HCT116 (cell line): ENCODE measurements around the gene NRP1. TPM values are rescaled to one million over a fixed set of nuclear protein-coding genes. Genes with fewer than 3 reads are reported as not detected.

Experiments
- ATAC-seq: fragments of 200-7000 bp; cut with Tn5 transposase; 2 replicates; pipeline ENCODE4 v1.9.1; 2020; ENCODE audit warnings: mild to moderate bottlenecking, moderate library complexity
- BruUV-seq: library from RNA; stranded (reverse); fragments of 400-500 nt; replicated peaks from 2 replicates; lab custom pipeline; 2021; lab: Mats Ljungman, UMichigan
- CTCF ChIA-PET: fragments of 300-600 bp; sonication (Branson Sonifier 250); formaldehyde crosslinking; loops from one replicate; lab custom pipeline; 2021; ENCODE audit warnings: antibody characterized with exemption; lab: Charles Lee
- POLR2A ChIA-PET: fragments of 300-600, 350-600 bp; sonication (Branson Sonifier 250); formaldehyde crosslinking; loops from one replicate; lab custom pipeline; 2021; ENCODE audit warnings: antibody characterized with exemption; lab: Charles Lee
- RAD21 ChIA-PET, 2 experiments: fragments of 300-600 bp; sonication (Branson Sonifier 250); formaldehyde crosslinking; loops; one replicate each; lab custom pipeline; 2023; ENCODE audit warnings: low total read pairs in 2 of 2; ENCODE audit not compliant: uncharacterized antibody in 2 of 2, unreplicated experiment in 2 of 2, low non-redundant PET in 1 of 2; lab: Charles Lee
- DNase-seq: peaks from one replicate; pipeline ENCODE4 v3.0.0-alpha.2; 2010; ENCODE audit warnings: low read depth, low spot score
- H2AFZ ChIP-seq: fragments of 200-600 bp; shearing (Covaris generic), sonication (generic); 2 replicates; pipeline ENCODE4 v1.6.1; 2017; ENCODE audit warnings: low read depth, mixed run types, mixed read lengths, antibody characterized with exemption, low read length; ENCODE audit not compliant: poor library complexity, severe bottlenecking
- H3K27ac ChIP-seq: 2 replicates; pipeline ENCODE4 v1.5.1; 2012; ENCODE audit warnings: low read depth, low read length
- H3K27me3 ChIP-seq: fragments of 200-600 bp; sonication (generic); 2 replicates; pipeline ENCODE4 v1.6.1; 2016; ENCODE audit warnings: mixed run types, low read length, mixed read lengths; ENCODE audit not compliant: insufficient read depth
- H3K36me3 ChIP-seq, 2 experiments: fragments of 200-500 bp in 1 of 2; fragments of 200-600 bp in 1 of 2; sonication (Bioruptor generic) in 1 of 2; sonication (generic) in 1 of 2; 2 replicates each; pipeline versions ENCODE4 v1.5.1 to v1.6.1; 2014 to 2016; ENCODE audit warnings: low read length in 2 of 2, inconsistent platforms in 1 of 2, mixed read lengths in 1 of 2, mixed run types in 1 of 2; ENCODE audit not compliant: insufficient read depth in 2 of 2, control insufficient read depth in 1 of 2
- H3K4me1 ChIP-seq, 2 experiments: fragments of 200-600 bp in 1 of 2; sonication (generic) in 1 of 2; 2 replicates each; pipeline versions ENCODE4 v1.5.1 to v1.6.1; 2012 to 2017; ENCODE audit warnings: low read length in 2 of 2, inconsistent platforms in 1 of 2, mild to moderate bottlenecking in 1 of 2, mixed read lengths in 1 of 2, mixed run types in 1 of 2, moderate library complexity in 1 of 2; ENCODE audit not compliant: insufficient read depth in 2 of 2, control insufficient read depth in 1 of 2
- H3K4me2 ChIP-seq: fragments of 200-600 bp; sonication (generic); 2 replicates; pipeline ENCODE4 v1.6.1; 2017; ENCODE audit warnings: mixed run types, low read length, mixed read lengths
- H3K4me3 ChIP-seq, 2 experiments: fragments of 200-600 bp in 1 of 2; sonication (generic) in 1 of 2; replicated peaks in 1 of 2; 2 replicates each; pipeline ENCODE4 v1.5.1; 2011 to 2016; ENCODE audit warnings: low read length in 2 of 2, control low read depth in 1 of 2, low read depth in 1 of 2, mild to moderate bottlenecking in 1 of 2, mixed read lengths in 1 of 2, mixed run types in 1 of 2
- H3K79me2 ChIP-seq: fragments of 200-600 bp; sonication (generic); 2 replicates; pipeline ENCODE4 v1.6.1; 2017; ENCODE audit warnings: mild to moderate bottlenecking, mixed run types, low read length, moderate library complexity, mixed read lengths; ENCODE audit not compliant: insufficient read depth
- H3K9ac ChIP-seq: fragments of 200-600 bp; sonication (generic); 2 replicates; pipeline ENCODE4 v1.6.1; 2016; ENCODE audit warnings: low read length, mixed read lengths
- H3K9me2 ChIP-seq: fragments of 200-600 bp; sonication (generic), shearing (Covaris generic); 2 replicates; pipeline ENCODE4 v1.6.1; 2017; ENCODE audit warnings: mixed run types, mild to moderate bottlenecking, moderate library complexity; ENCODE audit not compliant: insufficient read depth
- H3K9me3 ChIP-seq, 2 experiments: fragments of 200-500 bp in 1 of 2; fragments of 200-600 bp in 1 of 2; sonication (Bioruptor generic) in 1 of 2; sonication (generic) in 1 of 2; 2 replicates each; pipeline ENCODE4 v1.6.1; 2014 to 2017; ENCODE audit warnings: low read length in 2 of 2, mixed read lengths in 2 of 2, inconsistent platforms in 1 of 2, low read depth in 1 of 2, mild to moderate bottlenecking in 1 of 2, mixed run types in 1 of 2, moderate library complexity in 1 of 2; ENCODE audit not compliant: control insufficient read depth in 1 of 2, insufficient read depth in 1 of 2
- H4K20me1 ChIP-seq: fragments of 200-600 bp; sonication (generic), shearing (Covaris generic); 2 replicates; pipeline ENCODE4 v1.6.1; 2017; ENCODE audit warnings: mixed run types, mild to moderate bottlenecking, moderate library complexity; ENCODE audit not compliant: insufficient read depth
- CEBPB ChIP-seq: IDR thresholded peaks from 2 replicates; pipeline ENCODE4 v1.6.1; 2012; ENCODE audit warnings: low read depth
- ELF1 ChIP-seq: IDR thresholded peaks from 2 replicates; pipeline ENCODE4 v1.6.1; 2012; ENCODE audit warnings: low read depth, borderline replicate concordance
- EZH2 ChIP-seq: fragments of 200-600 bp; sonication (generic); IDR thresholded peaks from 2 replicates; pipeline ENCODE4 v1.6.1; 2017; ENCODE audit warnings: antibody characterized with exemption, mixed run types
- POLR2A ChIP-seq: IDR thresholded peaks from 2 replicates; pipeline ENCODE4 v1.7.0; 2011; ENCODE audit warnings: borderline replicate concordance; ENCODE audit not compliant: insufficient read depth, insufficient read length; ENCODE audit errors: extremely low read depth
- RAD21 ChIP-seq: IDR thresholded peaks from 2 replicates; pipeline ENCODE4 v1.6.1; 2012; ENCODE audit warnings: low read depth, mild to moderate bottlenecking
- SP1 ChIP-seq: IDR thresholded peaks from 2 replicates; pipeline ENCODE4 v1.6.1; 2012; ENCODE audit warnings: low read depth
- YY1 ChIP-seq: IDR thresholded peaks from 2 replicates; pipeline ENCODE4 v1.6.1; 2011; ENCODE audit warnings: low read length, low read depth, moderate library complexity, mild to moderate bottlenecking; ENCODE audit not compliant: insufficient replicate concordance; ENCODE audit errors: extremely low read depth
- ZNF274 ChIP-seq: fragments of 200-500 bp; sonication (Bioruptor generic); IDR thresholded peaks from 2 replicates; pipeline ENCODE4 v1.6.1; 2014; ENCODE audit warnings: mild to moderate bottlenecking, low read depth, low read length, inconsistent platforms
- intact Hi-C: fragments of 100-400 bp; cut with micrococcal nuclease; formaldehyde crosslinking; loops from 2 replicates; pipeline ENCODE4 v1.10.0; 2022
- total RNA-seq: library from RNA; stranded (reverse); gene quantifications from one replicate; pipeline ENCODE4 v1.2.1, GENCODE V29; 2021; ENCODE audit not compliant: unreplicated experiment
- TF ChIP-seq, protein P1 (sequence below): IDR thresholded peaks from 2 replicates; pipeline ENCODE4 v1.6.1; 2011; ENCODE audit warnings: mild to moderate bottlenecking, low read length, moderate library complexity; ENCODE audit not compliant: insufficient replicate concordance; ENCODE audit errors: extremely low read depth
- TF ChIP-seq, protein P2 (sequence below): IDR thresholded peaks from 2 replicates; pipeline ENCODE4 v1.6.1; 2012
- TF ChIP-seq, protein P3 (sequence below), 3 experiments: fragments of 200-600 bp in 1 of 3; sonication (generic) in 1 of 3; IDR thresholded peaks in 2 of 3; conservative IDR thresholded peaks in 1 of 3; 2 replicates each; pipeline ENCODE4 v1.5.1; 2012 to 2017; ENCODE audit warnings: low read depth in 2 of 3, low read length in 2 of 3, antibody characterized with exemption in 1 of 3, borderline replicate concordance in 1 of 3, control low read depth in 1 of 3, mild to moderate bottlenecking in 1 of 3, mixed read lengths in 1 of 3, mixed run types in 1 of 3, moderate library complexity in 1 of 3; ENCODE audit not compliant: insufficient read depth in 1 of 3

NRP1 gene
- total RNA-seq, 1 experiment from 2014 or later: 3.8 TPM

DNA sequence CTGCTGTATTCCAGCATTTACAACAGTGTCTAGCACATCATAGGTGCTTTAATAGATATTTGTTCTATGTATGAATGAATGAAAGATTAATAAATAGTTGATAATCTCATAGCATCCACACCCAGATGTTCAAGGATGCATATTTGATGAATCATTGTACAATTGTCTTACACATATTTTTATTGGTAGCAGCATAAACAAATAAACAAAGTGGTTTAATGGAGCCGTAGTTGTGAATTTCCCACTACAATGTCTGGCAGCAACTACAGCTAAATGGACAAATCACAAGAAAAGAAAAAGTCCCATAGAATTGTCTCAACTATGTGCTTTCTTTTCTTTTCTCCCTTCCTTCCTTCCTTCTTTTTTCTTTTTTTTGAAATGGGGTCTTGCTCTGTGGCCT, 150.8 kb downstream of the NRP1 start:
- Histone ChIP-seq H3K27ac (no peak overlapping the region), H3K9me3 (no peaks in the 10 kb centered on the region), H3K4me2 (no peak overlapping the region), H3K4me3 (no peak overlapping the region)
- POLR2A ChIA-PET: no interaction called here
- TF ChIP-seq YY1 (no peak), ZNF274 (no peak), RAD21 (no peak), EZH2 (no peak), SP1 (no peak), ELF1 (no peak), POLR2A (no peak), CEBPB (no peak)
- TF ChIP-seq, protein P1, sequence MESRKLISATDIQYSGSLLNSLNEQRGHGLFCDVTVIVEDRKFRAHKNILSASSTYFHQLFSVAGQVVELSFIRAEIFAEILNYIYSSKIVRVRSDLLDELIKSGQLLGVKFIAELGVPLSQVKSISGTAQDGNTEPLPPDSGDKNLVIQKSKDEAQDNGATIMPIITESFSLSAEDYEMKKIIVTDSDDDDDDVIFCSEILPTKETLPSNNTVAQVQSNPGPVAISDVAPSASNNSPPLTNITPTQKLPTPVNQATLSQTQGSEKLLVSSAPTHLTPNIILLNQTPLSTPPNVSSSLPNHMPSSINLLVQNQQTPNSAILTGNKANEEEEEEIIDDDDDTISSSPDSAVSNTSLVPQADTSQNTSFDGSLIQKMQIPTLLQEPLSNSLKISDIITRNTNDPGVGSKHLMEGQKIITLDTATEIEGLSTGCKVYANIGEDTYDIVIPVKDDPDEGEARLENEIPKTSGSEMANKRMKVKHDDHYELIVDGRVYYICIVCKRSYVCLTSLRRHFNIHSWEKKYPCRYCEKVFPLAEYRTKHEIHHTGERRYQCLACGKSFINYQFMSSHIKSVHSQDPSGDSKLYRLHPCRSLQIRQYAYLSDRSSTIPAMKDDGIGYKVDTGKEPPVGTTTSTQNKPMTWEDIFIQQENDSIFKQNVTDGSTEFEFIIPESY: no peak
- TF ChIP-seq, protein P2, sequence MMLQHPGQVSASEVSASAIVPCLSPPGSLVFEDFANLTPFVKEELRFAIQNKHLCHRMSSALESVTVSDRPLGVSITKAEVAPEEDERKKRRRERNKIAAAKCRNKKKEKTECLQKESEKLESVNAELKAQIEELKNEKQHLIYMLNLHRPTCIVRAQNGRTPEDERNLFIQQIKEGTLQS: no peak
- TF ChIP-seq, protein P3, sequence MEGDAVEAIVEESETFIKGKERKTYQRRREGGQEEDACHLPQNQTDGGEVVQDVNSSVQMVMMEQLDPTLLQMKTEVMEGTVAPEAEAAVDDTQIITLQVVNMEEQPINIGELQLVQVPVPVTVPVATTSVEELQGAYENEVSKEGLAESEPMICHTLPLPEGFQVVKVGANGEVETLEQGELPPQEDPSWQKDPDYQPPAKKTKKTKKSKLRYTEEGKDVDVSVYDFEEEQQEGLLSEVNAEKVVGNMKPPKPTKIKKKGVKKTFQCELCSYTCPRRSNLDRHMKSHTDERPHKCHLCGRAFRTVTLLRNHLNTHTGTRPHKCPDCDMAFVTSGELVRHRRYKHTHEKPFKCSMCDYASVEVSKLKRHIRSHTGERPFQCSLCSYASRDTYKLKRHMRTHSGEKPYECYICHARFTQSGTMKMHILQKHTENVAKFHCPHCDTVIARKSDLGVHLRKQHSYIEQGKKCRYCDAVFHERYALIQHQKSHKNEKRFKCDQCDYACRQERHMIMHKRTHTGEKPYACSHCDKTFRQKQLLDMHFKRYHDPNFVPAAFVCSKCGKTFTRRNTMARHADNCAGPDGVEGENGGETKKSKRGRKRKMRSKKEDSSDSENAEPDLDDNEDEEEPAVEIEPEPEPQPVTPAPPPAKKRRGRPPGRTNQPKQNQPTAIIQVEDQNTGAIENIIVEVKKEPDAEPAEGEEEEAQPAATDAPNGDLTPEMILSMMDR (IDR thresholded peaks at IDR 0.05 in 2 of 3, conservative IDR thresholded peaks at IDR 0.05 in 1 of 3; ENCODE audit: borderline replicate concordance in 1 of 3, insufficient read depth in 1 of 3, low read depth in 2 of 3, low read length in 2 of 3): no peak
- TF ChIP-seq, all 23 proteins: peak for 0
- no TSS peak for BruUV-seq
- CTCF ChIA-PET: no interaction called here
- DNase-seq (no peak), ATAC-seq (no peak)
- Histone ChIP-seq H2AFZ (no peak overlapping the region), H3K79me2 (no peaks in the 10 kb centered on the region), H4K20me1 (no peaks in the 10 kb centered on the region), H3K27me3 (no peaks in the 10 kb centered on the region), H3K9ac (no peak overlapping the region), H3K36me3 (no peaks in the 10 kb centered on the region), H3K4me1 (no peaks in the 10 kb centered on the region; a peak in 1 of 4 replicates), H3K9me2 (no peaks in the 10 kb centered on the region)
- RAD21 ChIA-PET: no interaction called here
- intact Hi-C loops: no loop called here
